OCI-LY3 (cell line): Measurements from ENCODE around the gene PRKACB.

ENCODE experiments used
- H2AFZ ChIP-seq: fragments of 200-600, 300-600 bp; shearing (Covaris generic); 2 replicates; pipeline ENCODE4 v1.6.0; 2014; ENCODE audit warnings: antibody characterized with exemption, low read depth, low read length
- H3K27ac ChIP-seq: fragments of 200-600, 300-600 bp; sonication (generic); 2 replicates; pipeline ENCODE4 v1.5.1; 2014; ENCODE audit warnings: mild to moderate bottlenecking, low read length, moderate library complexity, mixed read lengths
- H3K27me3 ChIP-seq: fragments of 200-600, 300-600 bp; sonication (generic); 2 replicates; pipeline ENCODE4 v1.6.1; 2014; ENCODE audit warnings: low read depth, low read length, mixed read lengths
- H3K36me3 ChIP-seq: fragments of 200-600, 300-600 bp; sonication (generic); replicated peaks from 2 replicates; pipeline ENCODE3; 2014; ENCODE audit warnings: low read depth, low read length, mixed read lengths
- H3K4me1 ChIP-seq: fragments of 300-600, 200-600 bp; sonication (generic); 2 replicates; pipeline ENCODE4 v1.6.1; 2014; ENCODE audit warnings: low read length, mixed read lengths
- H3K4me2 ChIP-seq: fragments of 200-600, 300-600 bp; sonication (generic); 2 replicates; pipeline ENCODE4 v1.6.1; 2014; ENCODE audit warnings: low read length, mixed read lengths
- H3K4me3 ChIP-seq: fragments of 300-600, 200-600 bp; sonication (generic); 2 replicates; pipeline ENCODE4 v1.5.1; 2014; ENCODE audit warnings: antibody characterized with exemption, mild to moderate bottlenecking, low read length, moderate library complexity
- H3K79me2 ChIP-seq: fragments of 300-600, 200-600 bp; shearing (Covaris generic); 2 replicates; pipeline ENCODE4 v1.6.1; 2014; ENCODE audit warnings: mild to moderate bottlenecking, low read length, mixed read lengths
- H3K9ac ChIP-seq: fragments of 300-600, 200-600 bp; shearing (Covaris generic); 2 replicates; pipeline ENCODE4 v1.6.0; 2014; ENCODE audit warnings: mild to moderate bottlenecking, low read length, moderate library complexity
- H3K9me3 ChIP-seq: fragments of 200-600, 300-600 bp; shearing (Covaris generic); 2 replicates; pipeline ENCODE4 v1.6.1; 2014; ENCODE audit warnings: low read length, mixed read lengths; ENCODE audit not compliant: insufficient read depth
- H4K20me1 ChIP-seq: fragments of 200-600, 300-600 bp; sonication (generic); 2 replicates; pipeline ENCODE4 v1.6.1; 2016; ENCODE audit warnings: low read length, mixed read lengths; ENCODE audit not compliant: insufficient read depth
- EZH2phosphoT487 ChIP-seq: fragments of 200-600 bp; shearing (Covaris generic); IDR thresholded peaks from 2 replicates; pipeline ENCODE4 v1.6.1; 2018; ENCODE audit warnings: antibody characterized with exemption, mixed run types, low read depth
- TF ChIP-seq, protein P1 (sequence below): fragments of 200-600, 300-600 bp; sonication (generic); IDR thresholded peaks from 2 replicates; pipeline ENCODE4 v1.5.1; 2014; ENCODE audit warnings: antibody characterized with exemption, low read length, low read depth

Gene PRKACB

DNA sequence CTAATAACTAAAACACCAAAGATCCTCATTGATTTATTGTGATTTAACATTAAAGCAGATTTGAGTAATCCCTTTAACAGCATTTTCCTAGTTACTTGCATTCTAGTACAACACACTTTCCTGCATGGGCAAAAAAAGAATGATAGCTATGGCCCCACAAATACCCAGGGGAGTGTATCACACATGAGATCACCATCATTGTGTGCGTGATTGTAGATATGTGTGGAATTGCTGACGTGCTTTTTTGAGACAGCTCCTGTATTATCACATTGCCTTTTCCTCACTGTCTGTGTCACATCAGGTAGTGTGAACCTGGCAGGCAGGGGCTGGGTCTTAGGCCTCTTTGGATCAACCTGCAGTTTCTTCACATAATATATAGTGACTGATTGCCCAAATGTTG lies 109.0 kb downstream of the PRKACB start:
- H3K4me2 ChIP-seq: no peak overlapping the region
- H3K27ac ChIP-seq: no peak overlapping the region

DNA sequence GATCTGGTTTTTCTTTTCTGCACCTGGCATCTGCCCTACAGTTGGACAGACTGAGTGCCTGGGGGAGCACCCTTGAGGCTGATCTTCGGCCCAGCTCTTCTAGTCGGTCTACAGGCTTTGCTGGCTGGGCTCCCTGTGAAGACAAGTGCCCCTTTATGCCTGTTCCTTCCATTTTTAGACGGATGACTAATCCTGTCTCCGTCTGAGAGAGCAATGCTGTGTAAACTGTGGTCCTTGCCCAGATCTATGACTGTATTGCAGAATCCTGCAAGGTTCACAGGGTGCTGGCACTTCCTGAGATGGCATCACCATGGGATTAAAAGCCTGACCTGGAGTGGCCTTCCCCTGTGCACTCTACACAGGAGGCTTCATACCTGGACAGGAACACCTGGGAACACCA lies 109.8 kb downstream of the PRKACB start:
- no peak for TF ChIP-seq EZH2phosphoT487
- TF ChIP-seq, protein P1, sequence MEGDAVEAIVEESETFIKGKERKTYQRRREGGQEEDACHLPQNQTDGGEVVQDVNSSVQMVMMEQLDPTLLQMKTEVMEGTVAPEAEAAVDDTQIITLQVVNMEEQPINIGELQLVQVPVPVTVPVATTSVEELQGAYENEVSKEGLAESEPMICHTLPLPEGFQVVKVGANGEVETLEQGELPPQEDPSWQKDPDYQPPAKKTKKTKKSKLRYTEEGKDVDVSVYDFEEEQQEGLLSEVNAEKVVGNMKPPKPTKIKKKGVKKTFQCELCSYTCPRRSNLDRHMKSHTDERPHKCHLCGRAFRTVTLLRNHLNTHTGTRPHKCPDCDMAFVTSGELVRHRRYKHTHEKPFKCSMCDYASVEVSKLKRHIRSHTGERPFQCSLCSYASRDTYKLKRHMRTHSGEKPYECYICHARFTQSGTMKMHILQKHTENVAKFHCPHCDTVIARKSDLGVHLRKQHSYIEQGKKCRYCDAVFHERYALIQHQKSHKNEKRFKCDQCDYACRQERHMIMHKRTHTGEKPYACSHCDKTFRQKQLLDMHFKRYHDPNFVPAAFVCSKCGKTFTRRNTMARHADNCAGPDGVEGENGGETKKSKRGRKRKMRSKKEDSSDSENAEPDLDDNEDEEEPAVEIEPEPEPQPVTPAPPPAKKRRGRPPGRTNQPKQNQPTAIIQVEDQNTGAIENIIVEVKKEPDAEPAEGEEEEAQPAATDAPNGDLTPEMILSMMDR: no peak
- H3K27me3 ChIP-seq: no peaks in the 10 kb centered on the region
- no peak overlapping the region for H3K4me2 ChIP-seq
- H3K9me3 ChIP-seq: no peaks in the 10 kb centered on the region
- H4K20me1 ChIP-seq: no peaks in the 10 kb centered on the region
- no peaks in the 10 kb centered on the region for H3K36me3 ChIP-seq
- H3K4me1 ChIP-seq: no peaks in the 10 kb centered on the region
- no peak overlapping the region for H3K9ac ChIP-seq
- no peak overlapping the region for H2AFZ ChIP-seq
- H3K79me2 ChIP-seq: no peaks in the 10 kb centered on the region
- no peak overlapping the region for H3K4me3 ChIP-seq
- H3K27ac ChIP-seq: no peak overlapping the region

More for the DNA sequence above, 109.0 kb downstream of the PRKACB start:
- Histone ChIP-seq H3K79me2 (no peaks in the 10 kb centered on the region), H2AFZ (no peak overlapping the region), H3K4me3 (no peak overlapping the region), H3K9me3 (no peaks in the 10 kb centered on the region), H3K27me3 (no peaks in the 10 kb centered on the region), H3K9ac (no peak overlapping the region), H4K20me1 (no peaks in the 10 kb centered on the region), H3K4me1 (peaks cover under 1% of the 10 kb centered on the region; the same call in 1 of the 2 replicates), H3K36me3 (no peaks in the 10 kb centered on the region)
- TF ChIP-seq EZH2phosphoT487: no peak
- TF ChIP-seq, protein P1: no peak

GRCh38 chr1:84254703-84255238 lies 110.7 kb downstream of the PRKACB start:
- Histone ChIP-seq H2AFZ (no peak overlapping the region), H3K9me3 (no peaks in the 10 kb centered on the region), H3K4me3 (no peak overlapping the region), H3K27ac (no peak overlapping the region), H3K4me1 (no peaks in the 10 kb centered on the region), H3K4me2 (no peak overlapping the region), H3K36me3 (no peaks in the 10 kb centered on the region), H3K27me3 (no peaks in the 10 kb centered on the region), H3K9ac (no peak overlapping the region), H3K79me2 (no peaks in the 10 kb centered on the region), H4K20me1 (no peaks in the 10 kb centered on the region)
- TF ChIP-seq EZH2phosphoT487: no peak
- TF ChIP-seq, protein P1: no peak

DNA sequence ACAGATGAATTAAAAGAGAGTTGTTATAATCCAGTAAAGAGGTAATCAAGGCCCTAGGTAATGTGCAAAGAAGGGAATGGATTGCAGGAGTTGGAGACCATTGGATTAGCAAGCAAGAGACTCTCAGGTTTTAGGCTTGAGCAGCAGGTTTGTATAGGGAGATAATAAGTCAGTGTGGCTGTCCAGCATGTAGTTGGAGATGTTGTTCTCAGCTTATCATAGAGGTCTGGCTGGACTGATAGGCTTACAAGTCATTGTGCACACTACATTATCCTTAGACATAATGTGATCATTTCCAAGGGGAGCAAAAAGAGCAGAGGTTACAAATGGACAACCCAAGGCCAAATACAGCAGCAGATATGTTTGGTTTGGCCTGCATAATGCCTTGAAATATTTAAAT lies 111.5 kb downstream of the PRKACB start:
- H3K27me3 ChIP-seq: no peaks in the 10 kb centered on the region
- TF ChIP-seq EZH2phosphoT487: no peak
- TF ChIP-seq, protein P1: no peak
- H2AFZ ChIP-seq: no peak overlapping the region
- H3K4me2 ChIP-seq: no peak overlapping the region
- no peaks in the 10 kb centered on the region for H3K36me3 ChIP-seq
- H3K27ac ChIP-seq: no peak overlapping the region
- no peaks in the 10 kb centered on the region for H4K20me1 ChIP-seq
- H3K9ac ChIP-seq: no peak overlapping the region
- H3K4me1 ChIP-seq: no peaks in the 10 kb centered on the region
- no peaks in the 10 kb centered on the region for H3K9me3 ChIP-seq
- no peak overlapping the region for H3K4me3 ChIP-seq
- H3K79me2 ChIP-seq: no peaks in the 10 kb centered on the region
